SK-N-SH (cell line): ENCODE measurements around the gene KCNK6. TPM values are rescaled to one million over a fixed set of nuclear protein-coding genes. Genes with fewer than 3 reads are reported as not detected.

Source experiments
- CTCF ChIA-PET: fragments of 300-600, 350-600 bp; formaldehyde crosslinking; extraction: SDS; loops from one replicate; lab custom pipeline; 2021; lab: Yijun Ruan, JAX
- POLR2A ChIA-PET: fragments of 350-600 bp; sonication (Branson Sonifier 250); formaldehyde crosslinking; extraction: SDS; loops from one replicate; lab custom pipeline; 2020; ENCODE audit warnings: antibody characterized with exemption, inconsistent platforms; lab: Yijun Ruan, JAX
- DNase-seq: peaks from one replicate; pipeline ENCODE4 v3.0.0; 2012
- H2AFZ ChIP-seq: fragments of 200-600 bp; sonication (generic); 2 replicates; pipeline ENCODE4 v1.8.1; 2016; ENCODE audit warnings: antibody characterized with exemption, mild to moderate bottlenecking, low read depth
- H3F3A ChIP-seq: fragments of 200-600 bp; sonication (generic); replicated peaks from 2 replicates; pipeline ENCODE3; 2016; ENCODE audit warnings: antibody characterized with exemption, mild to moderate bottlenecking; ENCODE audit not compliant: insufficient read depth
- H3K27ac ChIP-seq, 2 experiments: fragments of 200-500 bp in 1 of 2; fragments of 200-600 bp in 1 of 2; sonication (Bioruptor generic) in 1 of 2; sonication (generic), shearing (Covaris generic) in 1 of 2; 2 replicates each; pipeline versions ENCODE4 v1.5.1 to v1.6.1; 2014 to 2016; ENCODE audit warnings: low read depth in 2 of 2, inconsistent platforms in 1 of 2, low read length in 1 of 2, mild to moderate bottlenecking in 1 of 2, mixed read lengths in 1 of 2
- H3K27me3 ChIP-seq: fragments of 200-600 bp; sonication (generic), shearing (Covaris generic); 2 replicates; pipeline ENCODE4 v1.6.1; 2016; ENCODE audit warnings: mixed run types; ENCODE audit not compliant: insufficient read depth
- H3K36me3 ChIP-seq, 2 experiments: fragments of 200-500 bp in 1 of 2; fragments of 200-600 bp in 1 of 2; sonication (Bioruptor generic) in 1 of 2; sonication (generic) in 1 of 2; replicated peaks in 1 of 2; 2 replicates each; pipeline versions ENCODE3 to v1.5.1; 2014 to 2016; ENCODE audit warnings: low read length in 1 of 2, mild to moderate bottlenecking in 1 of 2; ENCODE audit not compliant: insufficient read depth in 2 of 2, control insufficient read depth in 1 of 2
- H3K4me1 ChIP-seq, 2 experiments: fragments of 200-500 bp in 1 of 2; fragments of 200-600 bp in 1 of 2; sonication (Bioruptor generic) in 1 of 2; sonication (generic), shearing (Covaris generic) in 1 of 2; 2 replicates each; pipeline versions ENCODE4 v1.5.1 to v1.6.1; 2014 to 2016; ENCODE audit warnings: low read depth in 1 of 2, low read length in 1 of 2, mixed run types in 1 of 2; ENCODE audit not compliant: insufficient read depth in 2 of 2, control insufficient read depth in 1 of 2
- H3K4me2 ChIP-seq: fragments of 200-600 bp; sonication (generic), shearing (Covaris generic); 2 replicates; pipeline ENCODE4 v1.6.1; 2017; ENCODE audit warnings: mixed run types
- H3K4me3 ChIP-seq, 2 experiments: fragments of 200-500 bp in 1 of 2; fragments of 200-600 bp in 1 of 2; sonication (Bioruptor generic) in 1 of 2; sonication (generic), shearing (Covaris generic) in 1 of 2; 2 replicates each; pipeline versions ENCODE4 v1.5.1 to v1.8.1; 2014 to 2016; ENCODE audit warnings: low read depth in 2 of 2, inconsistent platforms in 1 of 2, low read length in 1 of 2, mild to moderate bottlenecking in 1 of 2, mixed read lengths in 1 of 2, moderate library complexity in 1 of 2
- H3K79me2 ChIP-seq: fragments of 200-600 bp; sonication (generic); 2 replicates; pipeline ENCODE4 v1.8.1; 2017; ENCODE audit warnings: mild to moderate bottlenecking; ENCODE audit not compliant: insufficient read depth
- H3K9ac ChIP-seq: fragments of 200-600 bp; sonication (generic); 2 replicates; pipeline ENCODE4 v1.6.1; 2017; ENCODE audit warnings: mixed run types
- H3K9me2 ChIP-seq: fragments of 200-600 bp; sonication (generic); 2 replicates; pipeline ENCODE4 v1.6.1; 2017; ENCODE audit warnings: mixed run types
- H3K9me3 ChIP-seq: fragments of 200-600 bp; sonication (generic); 2 replicates; pipeline ENCODE4 v1.6.1; 2017; ENCODE audit warnings: mixed run types, mild to moderate bottlenecking, moderate library complexity
- H4K20me1 ChIP-seq: fragments of 200-600 bp; sonication (generic); 2 replicates; pipeline ENCODE4 v1.6.1; 2017; ENCODE audit warnings: mild to moderate bottlenecking, mixed run types; ENCODE audit not compliant: insufficient read depth
- CHD2 ChIP-seq: fragments of 150-350 bp; IDR thresholded peaks from 2 replicates; pipeline ENCODE4 v1.6.1; 2018; ENCODE audit warnings: low read length; ENCODE audit not compliant: partially characterized antibody
- CTCF ChIP-seq: fragments of 200-600 bp; sonication (generic); IDR thresholded peaks from 2 replicates; pipeline ENCODE4 v1.6.1; 2017; ENCODE audit warnings: antibody characterized with exemption, mild to moderate bottlenecking, moderate library complexity
- ELF1 ChIP-seq: IDR thresholded peaks from 2 replicates; pipeline ENCODE4 v1.4.0; 2012
- FOXJ3 ChIP-seq: sonication (generic); formaldehyde crosslinking; IDR thresholded peaks from 2 replicates; pipeline ENCODE4 v1.5.1; 2020; ENCODE audit warnings: mild to moderate bottlenecking, missing genetic modification reagents
- FOXM1 ChIP-seq: IDR thresholded peaks from 2 replicates; pipeline ENCODE4 v1.4.0; 2012; ENCODE audit warnings: low read depth, mild to moderate bottlenecking
- GABPA ChIP-seq: IDR thresholded peaks from 2 replicates; pipeline ENCODE4 v1.4.0; 2012; ENCODE audit warnings: low read depth, mild to moderate bottlenecking
- GATA2 ChIP-seq: sonication (generic); formaldehyde crosslinking; IDR thresholded peaks from 2 replicates; pipeline ENCODE4 v1.5.0; 2020; ENCODE audit warnings: mild to moderate bottlenecking, missing genetic modification reagents
- MXI1 ChIP-seq: IDR thresholded peaks from 2 replicates; pipeline ENCODE4 v1.6.1; 2012; ENCODE audit warnings: mild to moderate bottlenecking, low read depth, low read length, improper control_type of control experiment
- NFIC ChIP-seq: IDR thresholded peaks from 2 replicates; pipeline ENCODE4 v1.4.0; 2012; ENCODE audit warnings: borderline replicate concordance
- POLR2AphosphoS5 ChIP-seq: IDR thresholded peaks from 2 replicates; pipeline ENCODE4 v1.6.1; 2012; ENCODE audit warnings: low read depth, low read length
- RXRA ChIP-seq: IDR thresholded peaks from 2 replicates; pipeline ENCODE4 v1.4.0; 2012; ENCODE audit warnings: low read depth, mild to moderate bottlenecking, borderline replicate concordance
- TAF1 ChIP-seq: IDR thresholded peaks from 2 replicates; pipeline ENCODE4 v1.6.1; 2012; ENCODE audit warnings: low read depth, mild to moderate bottlenecking, low read length, moderate library complexity, borderline replicate concordance
- USF2 ChIP-seq: fragments of 150-350 bp; IDR thresholded peaks from 2 replicates; pipeline ENCODE4 v1.6.1; 2017; ENCODE audit warnings: antibody characterized with exemption, low read length, low read depth, borderline replicate concordance
- YY1 ChIP-seq: IDR thresholded peaks from 2 replicates; pipeline ENCODE4 v1.4.0; 2012; ENCODE audit warnings: low read depth, mild to moderate bottlenecking
- ZBTB33 ChIP-seq: IDR thresholded peaks from 2 replicates; pipeline ENCODE4 v1.4.0; 2012; ENCODE audit warnings: low read depth, borderline replicate concordance
- WGBS: methylation state at CpG from one replicate; pipeline ENCODE4 v1.1.6; 2017; ENCODE audit warnings: low lambda C conversion rate; 5-methylcytosine and 5-hydroxymethylcytosine counted together
- polyA plus RNA-seq, 3 experiments: library from polyadenylated mRNA; depleted of rRNA; stranded (reverse); fragments of >200 nt; gene quantifications; 2 replicates each; pipeline ENCODE4 v1.2.3, GENCODE V29; 2012

The KCNK6 gene
- polyA plus RNA-seq, 1 of the 3 experiments (the other 2 are of a cell fraction): 0.26 TPM

GRCh38 chr19:38335949-38336637 lies 16.4 kb downstream of the KCNK6 start:
- Histone ChIP-seq H3K27ac (peak overlapping the region; percentile 82 to 86), H3F3A (peaks cover 2% of the 10 kb centered on the region), H3K9me2 (no peaks in the 10 kb centered on the region), H2AFZ (peak overlapping the region; percentile 98), H3K9me3 (no peaks in the 10 kb centered on the region), H3K9ac (peak overlapping the region; percentile 57; the same call in 1 of the 2 replicates), H3K4me2 (peak overlapping the region; percentile 88), H4K20me1 (no peaks in the 10 kb centered on the region), H3K79me2 (no peaks in the 10 kb centered on the region), H3K4me1 (peaks cover 0 to 8% of the 10 kb centered on the region in 2 experiments; a peak in 1 of 4 replicates), H3K4me3 (peak overlapping the region; percentile 68 to 96), H3K36me3 (no peaks in the 10 kb centered on the region)
- DNase-seq: peak; percentile 92
- POLR2A ChIA-PET: interaction anchor here (2.1 kb wide), 1 partner anchor 38 kb away, joined by 10 read pairs; the partner anchor contains the start of gene PSMD8
- peak; percentile 38; the same call in 1 of the 2 replicates for TF ChIP-seq YY1
- no peak for TF ChIP-seq FOXJ3 (CRISPR knock-in tag)
- no peak for TF ChIP-seq RXRA
- TF ChIP-seq POLR2AphosphoS5: peak; percentile 9; the same call in 1 of the 2 replicates
- TF ChIP-seq ELF1: no peak
- no peak for TF ChIP-seq FOXM1
- no peak for TF ChIP-seq CTCF
- peak; percentile 56; the same call in 1 of the 2 replicates for TF ChIP-seq GABPA
- TF ChIP-seq ZBTB33: no peak
- TF ChIP-seq MXI1: no peak; the same call in 1 of the 2 replicates
- no peak for TF ChIP-seq USF2
- TF ChIP-seq CHD2: peak; percentile 47
- TF ChIP-seq NFIC: no peak
- TF ChIP-seq TAF1: no peak
- no peak for TF ChIP-seq GATA2
- TF ChIP-seq, all 33 proteins: peak for 4
- H3K27me3 ChIP-seq: no peaks in the 10 kb centered on the region
- CTCF ChIA-PET: interaction anchor here (0.7 to 7.1 kb wide), 33 partner anchors 9 to 447 kb away, joined by 3 to 76 read pairs (median 5); partner anchors contain the start of genes GGN, KCNK6, PPP1R14A and PSMD8
- under 1% methylated on average over 52 of the region's 52 CpGs for WGBS
